IMR-90 (cell line): Measurements from ENCODE around the gene CNTNAP3.
"Not testable (repeated sequence)": the region's sequence is repeated elsewhere in the genome, so short reads cannot be mapped to it uniquely, and the experiment has no call there.

Source experiments
- CTCF ChIP-seq: conservative IDR thresholded peaks from 2 replicates; pipeline ENCODE4 v1.5.1; 2012; ENCODE audit warnings: mild to moderate bottlenecking, low read depth, low read length, improper control_type of control experiment
- MAFK ChIP-seq: IDR thresholded peaks from 2 replicates; pipeline ENCODE4 v1.6.1; 2012; ENCODE audit warnings: low read depth, low read length, improper control_type of control experiment
- POLR2A ChIP-seq: IDR thresholded peaks from 2 replicates; pipeline ENCODE4 v1.6.1; 2012; ENCODE audit warnings: mild to moderate bottlenecking, low read depth, low read length

DNA sequence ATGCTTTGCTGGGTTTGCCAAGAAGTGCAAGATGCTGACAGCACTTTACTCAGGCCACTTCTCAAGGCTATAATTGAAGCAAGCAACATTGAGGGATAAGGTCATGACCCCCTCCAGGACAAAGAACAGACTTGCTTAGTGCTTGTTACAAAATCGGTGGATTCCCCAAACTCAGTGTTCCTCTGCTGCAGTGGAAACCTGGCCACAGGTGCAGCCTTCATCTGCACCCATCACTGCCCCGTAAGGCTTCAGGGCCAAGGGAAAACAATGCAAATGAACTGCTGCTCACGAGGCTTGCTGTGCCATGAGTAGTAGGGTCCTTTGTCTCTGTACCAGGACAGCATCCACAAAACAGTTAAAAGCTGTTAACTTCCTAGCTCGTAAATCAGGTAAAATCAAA, 205.4 kb downstream of the CNTNAP3 start:
- not testable (repeated sequence) for TF ChIP-seq MAFK, POLR2A, CTCF
